GM19397 (cell line): ENCODE data around the gene ALMS1.
"Not testable (repeated sequence)": the region's sequence is repeated elsewhere in the genome, so short reads cannot be mapped to it uniquely, and the experiment has no call there.

Source experiments
- ATAC-seq: cut with Tn5 transposase; IDR thresholded peaks from one replicate; pipeline ENCODE4 v1.9.1; 2021; ENCODE audit warnings: mild to moderate bottlenecking, moderate library complexity; ENCODE audit not compliant: unreplicated experiment

ALMS1 gene

DNA sequence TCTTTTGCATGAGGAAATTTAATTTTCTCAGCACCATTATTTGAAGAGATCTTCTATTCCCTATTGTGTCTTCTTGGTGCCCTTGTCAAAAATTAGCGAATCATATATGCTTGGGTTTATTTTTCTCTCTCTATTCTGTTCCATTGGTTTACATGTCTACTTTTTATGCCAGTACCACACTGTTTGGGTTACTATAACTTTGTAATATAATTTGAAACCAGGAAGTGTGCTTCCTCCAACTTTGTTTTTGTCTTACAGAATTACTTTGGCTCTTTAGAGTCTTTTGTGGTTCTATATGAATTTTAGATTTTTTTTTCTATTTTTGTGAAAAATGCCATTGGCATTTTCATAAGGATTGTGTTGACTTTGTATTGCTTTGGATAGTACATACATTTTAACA, 17.6 kb downstream of the ALMS1 start:
- ATAC-seq = no peak

DNA sequence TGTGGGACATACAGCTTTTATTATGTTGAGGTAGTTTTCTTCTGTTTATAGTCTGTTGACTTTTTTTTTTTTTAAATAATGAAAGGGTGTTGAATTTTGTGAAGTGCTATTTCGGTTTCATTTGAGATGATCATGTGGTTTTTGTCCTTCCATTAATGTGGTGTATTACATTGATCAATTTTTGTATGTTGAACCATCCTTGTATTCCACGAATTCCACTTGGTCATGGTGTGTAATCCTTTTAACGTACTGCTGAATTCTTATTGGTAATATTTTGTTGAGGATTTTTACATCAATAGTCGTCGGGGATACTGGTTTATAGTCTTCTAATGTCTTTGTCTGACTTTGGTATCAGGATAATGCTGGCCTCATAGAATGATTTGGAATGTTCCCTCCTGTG, 18.8 kb downstream of the ALMS1 start:
- no peak for ATAC-seq

DNA sequence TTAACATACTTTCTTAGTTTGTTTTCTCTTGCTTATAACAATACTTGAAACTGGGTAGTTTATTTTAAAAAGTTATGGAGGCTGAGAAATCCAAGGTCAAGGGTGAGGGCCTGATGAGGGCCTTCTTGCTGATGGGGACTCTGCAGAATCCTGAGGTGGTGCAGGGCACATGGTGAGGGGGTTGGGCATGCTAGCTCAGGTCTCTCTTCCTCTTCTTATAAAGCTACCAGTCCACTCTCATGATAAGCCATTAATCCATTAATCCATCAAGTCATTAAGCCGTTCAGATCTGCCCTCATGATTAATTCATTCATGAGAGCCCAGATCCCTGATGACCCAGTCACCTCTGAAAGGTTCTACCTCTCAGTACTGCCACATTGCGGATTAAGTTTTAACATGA, 21.4 kb downstream of the ALMS1 start:
- ATAC-seq = no peak

DNA sequence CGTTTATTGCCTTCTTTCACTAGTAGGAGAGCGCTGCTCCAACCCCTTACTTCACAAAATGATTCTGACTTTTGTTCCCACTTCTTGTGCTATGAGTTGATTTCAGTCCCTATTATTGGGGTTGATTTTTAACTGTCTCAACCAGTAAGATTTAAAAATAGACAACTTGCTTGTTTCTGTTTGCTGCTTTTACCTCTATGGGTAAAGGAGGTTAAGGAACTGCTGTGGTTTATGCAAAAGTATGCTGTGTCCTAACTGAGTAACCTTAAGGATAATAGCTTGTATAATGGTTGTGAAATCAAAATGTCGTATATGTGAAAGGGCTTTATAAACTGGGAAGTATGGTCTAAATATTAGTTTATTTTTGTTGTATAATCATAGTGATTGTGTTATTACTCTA, 22.6 kb downstream of the ALMS1 start:
- peak; percentile 80 for ATAC-seq

DNA sequence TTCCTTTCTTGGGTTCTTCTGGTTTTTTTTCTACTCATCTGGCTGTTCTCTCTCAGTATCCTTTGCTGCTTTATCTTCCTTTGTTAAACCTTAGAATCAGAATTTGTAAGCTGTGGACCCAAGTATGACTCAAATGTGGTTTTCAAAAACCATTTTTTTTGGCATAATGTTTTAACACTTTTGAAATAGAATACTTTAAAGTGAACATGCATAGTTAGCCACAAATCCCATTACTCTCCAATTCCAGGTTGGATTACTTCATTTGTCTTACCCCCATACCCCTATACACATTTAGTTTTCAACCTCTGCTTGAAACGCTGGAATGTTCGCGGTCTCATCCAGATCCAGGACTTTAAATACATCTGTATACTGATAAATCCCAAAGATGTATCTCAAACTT, 29.1 kb downstream of the ALMS1 start:
- no peak for ATAC-seq

DNA sequence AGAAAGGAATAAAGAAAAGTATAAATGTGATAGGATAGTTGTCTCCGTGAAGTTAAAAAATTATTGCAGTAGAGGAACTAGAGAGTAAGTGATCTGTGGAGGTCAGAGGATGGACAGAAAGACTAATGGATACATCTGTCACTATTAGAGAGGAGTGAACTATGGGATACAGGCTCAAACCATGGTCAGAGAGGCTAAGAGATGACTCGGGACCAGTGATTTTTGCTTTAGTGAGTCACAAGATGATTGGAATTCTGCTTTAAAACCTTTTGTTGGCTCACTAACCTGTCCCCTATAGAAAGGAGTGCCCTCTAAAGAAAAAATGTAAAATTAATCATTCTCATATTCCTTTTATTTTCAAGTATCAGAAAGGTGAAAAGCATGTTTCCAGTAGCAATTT, 30.3 kb downstream of the ALMS1 start:
- no peak for ATAC-seq

DNA sequence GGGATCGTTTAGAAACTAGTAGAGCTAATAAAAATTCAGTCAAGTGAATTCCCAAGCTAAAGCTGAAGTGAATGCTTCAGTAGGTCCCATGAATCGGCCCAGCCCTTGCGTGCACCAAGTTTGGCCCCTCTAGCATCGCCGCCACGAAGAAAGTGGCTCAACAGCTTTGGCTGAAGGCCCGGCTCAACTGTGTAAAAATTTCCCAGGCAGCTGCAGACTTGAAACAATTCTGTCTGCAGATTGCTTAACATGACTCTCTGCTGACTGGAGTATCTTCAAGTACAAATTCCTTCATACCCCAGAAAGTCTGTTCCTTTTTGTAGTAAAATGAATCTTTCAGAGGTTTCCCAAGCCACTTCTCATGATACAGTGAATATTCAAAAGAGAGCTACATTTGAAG, 32.7 kb downstream of the ALMS1 start:
- no peak for ATAC-seq

DNA sequence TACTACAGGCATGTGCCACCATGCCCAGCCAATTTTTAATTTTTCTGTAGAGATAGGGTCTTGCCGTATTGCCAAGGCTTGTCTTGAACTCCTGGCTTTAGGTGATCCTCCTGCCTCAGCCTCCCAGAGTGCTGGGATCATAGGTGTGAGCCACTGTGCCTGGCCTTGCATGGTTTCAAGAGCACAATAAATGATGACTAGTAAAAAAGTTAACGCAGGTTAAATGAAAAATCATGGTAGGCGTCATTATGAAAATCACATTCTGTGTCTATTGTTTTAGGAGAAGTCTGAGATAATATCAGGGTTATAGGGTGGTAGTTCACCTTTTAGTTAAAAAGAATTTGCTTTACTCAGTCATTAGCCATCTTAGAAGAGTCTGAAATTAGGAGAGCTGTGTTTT, 38.3 kb downstream of the ALMS1 start:
- no peak for ATAC-seq

DNA sequence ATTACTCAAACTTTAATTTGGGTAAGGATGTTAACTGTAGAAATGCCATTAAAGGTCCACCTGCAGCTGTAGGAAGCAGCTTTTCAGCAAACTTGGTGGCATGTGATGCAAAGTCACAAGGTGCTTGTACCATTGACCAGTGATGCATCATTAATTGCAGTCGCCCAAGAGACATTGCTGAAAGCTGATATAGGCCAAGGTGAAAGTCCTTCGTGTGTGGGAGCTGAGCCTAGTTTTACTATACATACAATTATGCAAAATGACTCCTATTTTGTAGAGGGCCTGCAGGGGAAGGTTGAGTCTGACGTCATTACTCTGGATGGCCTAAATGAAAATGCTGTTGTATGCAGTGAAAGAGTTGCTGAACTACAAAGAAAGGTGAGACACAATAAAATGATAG, 40.5 kb downstream of the ALMS1 start:
- ATAC-seq = no peak

DNA sequence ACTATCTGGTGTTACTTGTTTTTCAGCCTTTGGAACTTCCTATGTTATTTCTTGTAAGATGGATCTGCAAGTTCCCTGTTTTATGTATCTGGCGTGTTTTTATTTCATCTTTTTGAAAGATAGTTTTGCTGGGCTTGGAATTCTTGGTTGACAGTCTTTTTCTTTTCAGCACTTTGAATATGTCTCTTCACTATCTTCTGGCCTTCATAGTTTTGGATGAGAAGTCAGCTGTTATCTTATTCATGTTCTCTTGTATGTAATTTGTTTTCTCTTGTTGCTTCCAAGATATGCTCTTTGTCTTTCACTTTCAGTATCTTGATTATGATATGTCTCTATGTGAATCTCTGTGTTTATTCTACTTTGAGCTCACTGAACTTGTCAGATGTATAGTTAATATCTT, 50.4 kb downstream of the ALMS1 start:
- no peak for ATAC-seq

DNA sequence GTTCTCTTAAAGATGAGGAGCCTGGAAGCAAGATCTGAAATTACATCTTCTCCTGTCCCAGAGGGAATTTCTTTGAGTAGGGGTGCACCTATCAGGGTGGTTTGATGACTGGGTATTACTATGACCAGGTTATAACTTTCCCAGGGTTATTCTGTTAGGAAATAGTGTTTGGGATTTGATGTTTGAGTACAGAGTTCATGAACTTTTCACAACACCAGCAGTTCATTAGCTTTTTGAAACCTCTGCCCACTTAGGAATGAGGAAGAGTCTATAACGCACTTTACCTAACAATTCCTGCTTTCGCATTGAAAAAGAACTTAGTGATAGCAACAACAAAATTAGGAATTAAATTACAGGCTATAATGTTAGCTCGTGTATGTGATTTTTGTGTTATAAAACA, 58.6 kb downstream of the ALMS1 start:
- no peak for ATAC-seq

DNA sequence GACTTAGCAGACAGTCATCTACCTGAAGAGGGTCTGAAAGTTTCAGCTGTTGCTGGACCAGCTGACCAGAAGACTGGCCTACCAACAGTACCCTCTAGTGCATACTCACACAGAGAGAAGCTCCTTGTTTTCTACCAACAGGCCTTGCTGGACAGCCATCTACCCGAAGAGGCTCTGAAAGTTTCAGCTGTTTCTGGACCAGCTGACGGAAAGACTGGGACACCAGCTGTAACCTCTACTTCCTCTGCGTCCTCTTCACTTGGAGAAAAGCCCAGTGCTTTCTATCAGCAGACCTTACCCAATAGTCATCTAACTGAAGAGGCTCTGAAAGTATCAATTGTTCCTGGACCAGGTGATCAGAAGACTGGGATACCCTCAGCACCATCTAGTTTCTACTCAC, 63.2 kb downstream of the ALMS1 start:
- ATAC-seq = no peak

DNA sequence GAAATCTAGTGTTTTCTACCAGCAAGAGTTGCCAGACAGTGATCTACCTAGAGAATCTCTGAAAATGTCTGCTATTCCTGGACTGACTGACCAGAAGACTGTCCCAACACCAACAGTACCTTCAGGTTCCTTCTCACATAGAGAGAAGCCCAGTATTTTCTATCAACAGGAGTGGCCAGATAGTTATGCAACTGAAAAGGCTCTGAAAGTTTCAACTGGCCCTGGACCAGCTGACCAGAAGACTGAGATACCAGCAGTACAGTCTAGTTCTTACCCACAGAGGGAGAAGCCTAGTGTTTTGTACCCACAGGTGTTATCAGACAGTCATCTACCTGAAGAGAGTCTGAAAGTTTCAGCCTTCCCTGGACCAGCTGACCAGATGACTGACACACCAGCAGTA, 63.8 kb downstream of the ALMS1 start:
- no peak for ATAC-seq

DNA sequence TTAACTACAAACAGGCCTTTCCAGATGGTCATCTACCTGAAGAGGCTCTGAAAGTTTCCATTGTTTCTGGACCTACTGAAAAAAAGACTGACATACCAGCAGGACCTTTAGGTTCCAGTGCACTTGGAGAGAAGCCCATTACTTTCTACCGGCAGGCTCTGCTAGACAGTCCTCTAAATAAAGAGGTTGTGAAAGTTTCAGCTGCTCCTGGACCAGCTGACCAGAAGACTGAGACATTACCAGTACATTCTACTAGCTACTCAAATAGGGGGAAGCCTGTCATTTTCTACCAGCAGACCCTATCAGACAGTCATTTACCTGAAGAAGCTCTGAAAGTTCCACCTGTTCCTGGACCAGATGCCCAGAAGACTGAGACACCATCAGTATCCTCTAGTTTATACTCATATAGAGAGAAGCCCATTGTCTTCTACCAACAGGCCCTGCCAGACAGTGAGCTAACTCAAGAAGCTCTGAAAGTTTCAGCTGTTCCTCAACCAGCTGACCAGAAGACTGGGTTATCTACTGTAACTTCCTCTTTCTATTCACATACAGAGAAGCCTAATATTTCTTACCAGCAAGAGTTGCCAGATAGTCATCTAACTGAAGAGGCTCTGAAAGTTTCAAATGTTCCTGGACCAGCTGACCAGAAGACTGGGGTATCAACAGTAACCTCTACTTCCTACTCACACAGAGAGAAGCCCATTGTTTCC, 65.8 kb downstream of the ALMS1 start:
- ATAC-seq = peak; percentile 95

DNA sequence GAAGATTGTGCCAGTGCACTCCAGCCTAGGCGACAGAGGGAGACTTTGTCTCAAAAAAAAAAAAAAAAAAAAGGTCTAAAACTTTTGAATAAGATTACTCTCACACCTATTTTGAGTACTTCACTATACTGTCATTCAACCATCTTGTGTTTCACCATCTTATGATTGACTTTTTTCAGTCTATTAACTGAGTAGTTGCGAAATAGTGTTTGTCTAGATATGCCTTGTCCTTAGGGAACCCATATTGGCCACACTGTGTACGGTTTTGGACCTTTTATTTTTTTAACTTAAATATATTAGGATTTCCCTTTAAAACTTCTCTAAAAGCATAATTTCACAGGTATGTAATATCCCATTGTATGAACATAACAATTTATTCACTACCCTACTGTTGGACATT, 72.3 kb downstream of the ALMS1 start:
- ATAC-seq = no peak

DNA sequence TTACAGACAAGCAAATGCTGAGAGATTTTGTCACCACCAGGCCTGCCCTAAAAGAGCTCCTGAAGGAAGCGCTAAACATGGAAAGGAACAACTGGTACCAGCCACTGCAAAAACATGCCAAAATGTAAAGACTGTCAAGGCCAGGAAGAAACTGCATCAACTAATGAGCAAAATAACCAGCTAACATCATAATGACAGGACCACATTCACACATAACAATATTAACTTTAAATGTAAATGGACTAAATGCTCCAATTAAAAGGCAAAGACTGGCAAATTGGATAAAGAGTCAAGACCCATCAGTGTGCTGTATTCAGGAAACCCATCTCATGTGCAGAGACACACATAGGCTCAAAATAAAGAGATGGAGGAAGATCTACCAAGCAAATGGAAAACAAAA, 76.8 kb downstream of the ALMS1 start:
- ATAC-seq = not testable (repeated sequence)

DNA sequence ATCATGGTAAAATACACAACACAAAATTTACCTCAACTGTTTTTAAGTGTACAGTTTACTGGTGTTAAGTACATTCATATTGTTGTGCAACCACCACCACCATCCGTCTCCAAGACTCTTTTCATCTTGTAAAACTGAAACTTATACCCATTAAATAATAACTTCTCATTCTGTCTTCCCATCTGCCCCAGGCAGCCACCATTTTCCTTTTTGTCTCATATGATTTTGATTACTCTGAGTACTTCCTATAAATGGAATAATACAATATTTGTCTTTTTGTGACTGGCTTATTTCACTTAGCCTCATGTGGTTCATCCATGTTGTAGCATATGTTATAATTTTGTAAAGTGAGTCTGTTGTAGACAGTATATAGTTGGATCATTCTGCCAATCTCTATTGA, 82.7 kb downstream of the ALMS1 start:
- ATAC-seq = no peak

DNA sequence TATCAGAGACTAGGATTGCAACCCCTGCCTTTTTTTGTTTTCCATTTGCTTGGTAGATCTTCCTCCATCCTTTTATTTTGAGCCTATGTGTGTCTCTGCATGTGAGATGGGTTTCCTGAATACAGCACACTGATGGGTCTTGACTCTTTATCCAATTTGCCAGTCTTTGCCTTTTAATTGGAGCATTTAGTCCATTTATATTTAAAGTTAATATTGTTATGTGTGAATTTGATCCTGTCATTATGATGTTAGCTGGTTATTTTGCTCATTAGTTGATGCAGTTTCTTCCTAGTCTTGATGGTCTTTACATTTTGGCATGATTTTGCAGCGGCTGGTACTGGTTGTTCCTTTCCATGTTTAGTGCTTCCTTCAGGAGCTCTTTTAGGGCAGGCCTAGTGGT, 98.2 kb downstream of the ALMS1 start:
- ATAC-seq = not testable (repeated sequence)

DNA sequence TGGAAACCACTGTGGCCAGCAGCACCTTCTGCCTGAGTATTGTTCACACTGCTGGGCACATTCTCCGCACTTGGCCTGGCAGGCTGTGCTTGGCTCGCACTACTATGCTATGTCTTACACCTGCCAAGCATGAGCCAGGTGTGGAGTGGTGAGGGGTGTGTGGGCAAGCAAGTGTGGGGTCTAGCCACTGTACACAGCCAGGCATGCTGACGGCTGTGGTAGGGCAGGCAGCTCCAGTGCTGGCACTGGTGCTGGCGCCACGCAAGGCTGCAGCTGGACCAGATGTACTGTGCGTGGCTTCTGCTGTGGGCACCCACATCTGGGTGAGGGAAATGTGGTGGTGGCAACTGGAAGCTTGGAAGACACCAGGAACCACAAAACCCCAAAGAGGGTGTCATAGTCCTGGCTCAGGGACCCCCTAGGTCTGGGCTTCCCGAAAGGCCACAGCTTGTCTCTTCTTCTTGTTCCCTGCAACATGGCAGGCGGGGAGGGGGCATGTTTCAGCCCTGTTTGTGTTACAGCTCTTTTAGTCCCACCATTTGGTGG, 101.5 kb downstream of the ALMS1 start:
- no peak for ATAC-seq

DNA sequence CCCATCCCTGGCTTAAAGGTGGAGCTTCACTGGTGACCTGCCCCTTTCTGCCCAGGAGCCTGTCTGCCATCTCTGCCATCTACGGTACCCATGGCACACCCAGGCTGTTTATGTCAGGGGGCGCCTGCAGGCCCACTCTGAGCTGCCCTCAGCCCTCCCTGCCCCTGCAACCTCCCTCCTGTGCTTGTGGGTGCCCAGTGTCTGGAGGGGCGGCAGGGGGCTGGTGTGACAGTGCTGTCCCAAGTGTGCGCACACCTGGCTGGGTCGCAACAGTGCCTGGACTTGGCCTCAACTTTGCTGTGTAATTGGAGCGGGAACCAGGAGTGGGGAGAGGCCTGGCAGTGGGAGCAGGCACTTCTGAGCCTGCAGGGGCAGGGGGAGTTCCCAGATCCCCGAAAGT, 102.4 kb downstream of the ALMS1 start:
- no peak for ATAC-seq

DNA sequence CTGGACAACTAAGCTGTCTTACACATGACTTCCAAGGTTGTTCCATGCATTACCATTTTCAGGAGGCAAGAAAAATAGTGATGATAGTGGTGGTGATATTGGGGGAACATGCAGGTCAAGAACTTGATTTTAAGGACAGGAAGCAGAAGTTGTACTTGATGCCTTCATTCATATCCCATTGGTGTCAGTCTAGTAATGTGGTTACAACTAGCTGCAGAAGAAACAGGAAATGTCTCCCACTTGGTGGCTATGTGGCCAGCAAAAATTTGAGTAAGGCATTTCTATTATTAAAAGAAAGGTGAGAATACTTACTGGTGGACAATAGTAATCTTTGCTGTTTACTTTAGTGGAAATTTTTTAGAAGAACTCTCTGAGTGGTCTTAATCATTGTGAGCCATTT, 103.4 kb downstream of the ALMS1 start:
- no peak for ATAC-seq

DNA sequence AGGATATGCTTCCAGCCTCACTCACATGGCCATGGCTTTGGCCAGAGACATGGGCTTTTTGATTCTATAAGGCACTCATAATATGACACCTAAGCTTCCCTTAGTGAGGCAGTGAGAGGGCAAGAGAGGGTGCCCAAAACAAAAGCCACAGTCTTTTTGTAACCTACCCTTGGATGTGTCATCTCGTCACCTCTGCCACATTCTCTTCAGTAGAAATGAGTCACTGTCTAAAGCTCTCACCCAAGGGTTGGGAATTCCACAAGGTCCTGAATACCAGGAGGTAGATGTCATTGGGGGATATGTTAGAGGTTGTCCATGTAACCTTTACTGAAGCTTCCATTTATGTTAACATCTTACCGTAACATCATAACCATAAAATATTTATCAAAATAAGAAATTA, 108.4 kb downstream of the ALMS1 start:
- ATAC-seq = no peak

DNA sequence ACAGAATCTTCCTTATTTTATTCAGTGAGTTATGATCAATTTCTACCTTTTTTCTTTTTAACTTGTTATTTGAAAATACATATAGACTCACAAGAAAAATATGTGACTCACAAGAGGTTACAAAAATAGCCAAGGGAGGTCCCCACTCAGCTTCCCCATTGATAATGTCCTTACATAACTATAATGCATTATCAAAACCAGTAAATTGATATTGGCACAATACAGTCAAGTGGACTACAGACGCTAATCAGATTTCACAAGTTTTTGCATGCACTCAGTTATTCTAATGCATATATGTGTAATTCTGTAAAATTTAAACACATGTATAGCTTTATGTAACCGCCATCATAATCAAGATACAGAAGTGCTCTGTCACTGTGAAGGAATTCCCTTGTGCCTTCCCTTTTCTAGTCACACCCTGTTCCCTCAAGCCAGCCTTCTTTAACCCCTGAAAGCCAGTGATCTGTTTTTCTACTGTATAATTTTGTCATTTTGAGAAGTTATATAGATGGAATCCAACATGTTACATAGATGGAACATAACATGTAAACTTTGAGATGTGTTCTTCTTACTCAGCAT, 118.4 kb downstream of the ALMS1 start:
- no peak for ATAC-seq
